ENCODE results near the gene IQSEC1. TPM values are rescaled to one million over a fixed set of nuclear protein-coding genes. Genes with fewer than 3 reads are reported as not detected.

The IQSEC1 gene
- total RNA-seq, 1 donor from 2014 or later = 25.8 TPM

GRCh38 chr3:13085846-13086179 lies 12.6 kb upstream of the IQSEC1 start:
- no peak for DNase-seq (ENCODE audit: low spot score)

GRCh38 chr3:13085081-13085845 lies 12.0 kb upstream of the IQSEC1 start:
- DNase-seq (ENCODE audit: low spot score) = no peak

- no peak for DNase-seq (ENCODE audit: low spot score)
Measured at GRCh38 chr3:13083898-13084297, 10.7 kb upstream of the IQSEC1 start.

- no peak for DNase-seq (ENCODE audit: low spot score)
Measured at GRCh38 chr3:13083254-13083653, 10.0 kb upstream of the IQSEC1 start.

- no peak for DNase-seq (ENCODE audit: low spot score)
Measured at GRCh38 chr3:13082677-13083076, 9.4 kb upstream of the IQSEC1 start.

- DNase-seq (ENCODE audit: low spot score) = no peak
Measured at GRCh38 chr3:13081603-13082360, 8.6 kb upstream of the IQSEC1 start.

- no peak for DNase-seq (ENCODE audit: low spot score)
Measured at GRCh38 chr3:13080591-13080990, 7.4 kb upstream of the IQSEC1 start.

GRCh38 chr3:13080026-13080425 lies 6.8 kb upstream of the IQSEC1 start:
- no peak for DNase-seq (ENCODE audit: low spot score)

- no peak for DNase-seq (ENCODE audit: low spot score)
Measured at GRCh38 chr3:13079510-13079909, 6.3 kb upstream of the IQSEC1 start.

- DNase-seq (ENCODE audit: low spot score) = no peak
Measured at GRCh38 chr3:13079051-13079450, 5.8 kb upstream of the IQSEC1 start.

- DNase-seq (ENCODE audit: low spot score) = no peak
Measured at GRCh38 chr3:13078163-13078905, 5.1 kb upstream of the IQSEC1 start.

- peak; percentile 55 for DNase-seq (ENCODE audit: low spot score)
Measured at GRCh38 chr3:13077431-13078162, 4.4 kb upstream of the IQSEC1 start.

GRCh38 chr3:13075986-13076654 lies 2.9 kb upstream of the IQSEC1 start:
- no peak for DNase-seq (ENCODE audit: low spot score)

- DNase-seq (ENCODE audit: low spot score) = peak; percentile 14
Measured at GRCh38 chr3:13075318-13075717, 2.1 kb upstream of the IQSEC1 start.

GRCh38 chr3:13074006-13074375 lies 762 bp upstream of the IQSEC1 start:
- no peak for DNase-seq (ENCODE audit: low spot score)

GRCh38 chr3:13072600-13073325 lies 466 bp downstream of the IQSEC1 start:
- DNase-seq (ENCODE audit: low spot score) = no peak

- DNase-seq (ENCODE audit: low spot score) = no peak
Measured at GRCh38 chr3:13072239-13072599, 1.0 kb downstream of the IQSEC1 start.

GRCh38 chr3:13071695-13072094 lies 1.5 kb downstream of the IQSEC1 start:
- DNase-seq (ENCODE audit: low spot score) = no peak

GRCh38 chr3:13070391-13071070 lies 2.7 kb downstream of the IQSEC1 start:
- no peak for DNase-seq (ENCODE audit: low spot score)

- DNase-seq (ENCODE audit: low spot score) = no peak
Measured at GRCh38 chr3:13069495-13069894, 3.7 kb downstream of the IQSEC1 start.

Data from umbilical cord (tissue), 2 donors.